H1 (cell line): ENCODE results near the gene POU5F1. TPM values are rescaled to one million over a fixed set of nuclear protein-coding genes. Genes with fewer than 3 reads are reported as not detected.

Source experiments
- CTCF ChIA-PET: fragments of 300-600 bp; sonication (Branson Sonifier 250); formaldehyde crosslinking; loops from one replicate; lab custom pipeline; 2021; ENCODE audit not compliant: partially characterized antibody; lab: Charles Lee
- POLR2A ChIA-PET: fragments of 300-600 bp; sonication (Branson Sonifier 250); formaldehyde crosslinking; loops from one replicate; lab custom pipeline; 2021; ENCODE audit warnings: inconsistent platforms; ENCODE audit not compliant: partially characterized antibody; lab: Charles Lee
- DNase-seq, 2 experiments: peaks; one replicate each; pipeline versions ENCODE4 v3.0.0 to v3.0.0-alpha.2; 2010 to 2022; ENCODE audit warnings: low spot score in 2 of 2, low read depth in 1 of 2, mixed read lengths in 1 of 2
- FAIRE-seq: peaks from 2 replicates; lab custom pipeline; 2011; peaks lifted over from hg19 to GRCh38; lab: Jason Lieb, UNC
- H2AFZ ChIP-seq: 2 replicates; pipeline ENCODE4 v1.8.1; 2012; ENCODE audit warnings: low read length, inconsistent platforms
- H2AK5ac ChIP-seq: 2 replicates; pipeline ENCODE4 v1.6.1; 2013; ENCODE audit warnings: low read depth, low read length
- H2BK120ac ChIP-seq: replicated peaks from 2 replicates; pipeline ENCODE3; 2013; ENCODE audit warnings: low read depth, low read length, inconsistent platforms
- H2BK12ac ChIP-seq: 2 replicates; pipeline ENCODE4 v1.6.1; 2013; ENCODE audit warnings: low read depth, low read length
- H2BK15ac ChIP-seq: 2 replicates; pipeline ENCODE4 v1.6.1; 2013; ENCODE audit warnings: low read length
- H2BK20ac ChIP-seq: 2 replicates; pipeline ENCODE4 v1.6.1; 2013; ENCODE audit warnings: low read length
- H2BK5ac ChIP-seq: 2 replicates; pipeline ENCODE4 v1.6.1; 2013; ENCODE audit warnings: low read depth, low read length
- H3K14ac ChIP-seq: 2 replicates; pipeline ENCODE4 v1.6.1; 2013; ENCODE audit warnings: inconsistent platforms; ENCODE audit not compliant: insufficient read length
- H3K18ac ChIP-seq: 2 replicates; pipeline ENCODE4 v1.6.1; 2013; ENCODE audit warnings: low read length; ENCODE audit errors: extremely low read depth
- H3K23ac ChIP-seq: 2 replicates; pipeline ENCODE4 v1.6.1; 2013; ENCODE audit warnings: inconsistent platforms; ENCODE audit not compliant: insufficient read length
- H3K23me2 ChIP-seq: 2 replicates; pipeline ENCODE4 v1.6.1; 2013; ENCODE audit warnings: low read depth, low read length
- H3K27ac ChIP-seq: 2 replicates; pipeline ENCODE4 v1.6.1; 2011; ENCODE audit warnings: low read depth, low read length, inconsistent platforms
- H3K27me3 ChIP-seq, 4 experiments: replicated peaks in 1 of 4; 1 replicate in 1 of 4; 2 replicates in 3 of 4; pipeline versions ENCODE4 v1.6.1 to v1.8.1; 2011 to 2013; ENCODE audit warnings: low read length in 3 of 4, mild to moderate bottlenecking in 3 of 4, inconsistent platforms in 2 of 4, mixed read lengths in 2 of 4, moderate library complexity in 1 of 4; ENCODE audit not compliant: control insufficient read depth in 3 of 4, insufficient read depth in 3 of 4; ENCODE audit errors: extremely low read depth in 1 of 4
- H3K36me3 ChIP-seq, 4 experiments: 2 replicates each; pipeline versions ENCODE4 v1.6.1 to v1.8.1; 2011 to 2013; ENCODE audit warnings: mild to moderate bottlenecking in 4 of 4, low read length in 3 of 4, moderate library complexity in 2 of 4, control low read depth in 1 of 4, inconsistent platforms in 1 of 4; ENCODE audit not compliant: insufficient read depth in 4 of 4, control insufficient read depth in 2 of 4
- H3K4ac ChIP-seq: replicated peaks from 2 replicates; pipeline ENCODE3; 2013; ENCODE audit warnings: low read length, low read depth, mixed read lengths, inconsistent platforms; ENCODE audit not compliant: insufficient read length
- H3K4me1 ChIP-seq, 4 experiments: replicated peaks in 1 of 4; 1 replicate in 1 of 4; 2 replicates in 3 of 4; pipeline versions ENCODE4 v1.6.1 to v1.8.1; 2011 to 2013; ENCODE audit warnings: low read length in 3 of 4, inconsistent platforms in 2 of 4, mixed read lengths in 1 of 4; ENCODE audit not compliant: insufficient read depth in 4 of 4, control insufficient read depth in 3 of 4
- H3K4me2 ChIP-seq, 2 experiments: 2 replicates each; pipeline versions ENCODE4 v1.6.1 to v1.8.1; 2011 to 2013; ENCODE audit warnings: low read depth in 2 of 2, low read length in 2 of 2, control low read depth in 1 of 2, inconsistent platforms in 1 of 2, mild to moderate bottlenecking in 1 of 2; ENCODE audit not compliant: insufficient read depth in 1 of 2
- H3K4me3 ChIP-seq, 4 experiments: fragments of 200-600, 300-600 bp in 1 of 4; sonication (generic), shearing (Covaris generic), sonication (Bioruptor Twin) in 1 of 4; 2 replicates each; pipeline versions ENCODE4 v1.5.1 to v1.8.1; 2011 to 2016; ENCODE audit warnings: low read length in 4 of 4, low read depth in 3 of 4, control low read depth in 2 of 4, inconsistent platforms in 2 of 4, mild to moderate bottlenecking in 2 of 4, mixed read lengths in 1 of 4, moderate library complexity in 1 of 4; ENCODE audit not compliant: insufficient read depth in 2 of 4; ENCODE audit errors: extremely low read depth in 1 of 4
- H3K56ac ChIP-seq: replicated peaks from 2 replicates; pipeline ENCODE3; 2013; ENCODE audit warnings: low read depth, mild to moderate bottlenecking, mixed read lengths, low read length, inconsistent platforms; ENCODE audit not compliant: insufficient read length
- H3K79me1 ChIP-seq: 2 replicates; pipeline ENCODE4 v1.6.1; 2013; ENCODE audit warnings: low read depth, low read length, control low read depth
- H3K79me2 ChIP-seq, 2 experiments: 2 replicates each; pipeline versions ENCODE4 v1.6.1 to v1.8.1; 2012 to 2013; ENCODE audit warnings: low read length in 2 of 2, mild to moderate bottlenecking in 2 of 2, inconsistent platforms in 1 of 2; ENCODE audit not compliant: insufficient read depth in 2 of 2, control insufficient read depth in 1 of 2
- H3K9ac ChIP-seq, 4 experiments: replicated peaks in 1 of 4; 1 replicate in 1 of 4; 2 replicates in 3 of 4; pipeline versions ENCODE4 v1.6.1 to v1.8.1; 2011 to 2013; ENCODE audit warnings: low read depth in 3 of 4, low read length in 3 of 4, control low read depth in 2 of 4, mild to moderate bottlenecking in 2 of 4, moderate library complexity in 2 of 4, inconsistent platforms in 1 of 4; ENCODE audit errors: extremely low read depth in 1 of 4
- H3K9me3 ChIP-seq, 2 experiments: 2 replicates each; pipeline versions ENCODE4 v1.6.1 to v1.8.1; 2012 to 2013; ENCODE audit warnings: mild to moderate bottlenecking in 2 of 2, moderate library complexity in 2 of 2, control low read depth in 1 of 2, inconsistent platforms in 1 of 2, low read depth in 1 of 2, low read length in 1 of 2, mixed read lengths in 1 of 2; ENCODE audit not compliant: insufficient read depth in 2 of 2
- H4K20me1 ChIP-seq, 2 experiments: replicated peaks in 1 of 2; 2 replicates each; pipeline versions ENCODE3 to v1.8.1; 2011 to 2013; ENCODE audit warnings: inconsistent platforms in 2 of 2, low read length in 2 of 2, mild to moderate bottlenecking in 1 of 2; ENCODE audit not compliant: insufficient read depth in 2 of 2, control insufficient read depth in 1 of 2
- H4K5ac ChIP-seq: 2 replicates; pipeline ENCODE4 v1.6.1; 2013; ENCODE audit warnings: low read length, low read depth, mixed read lengths, inconsistent platforms; ENCODE audit not compliant: insufficient read length
- H4K8ac ChIP-seq: 2 replicates; pipeline ENCODE4 v1.8.0; 2013; ENCODE audit warnings: mild to moderate bottlenecking, moderate library complexity, low read length, inconsistent platforms; ENCODE audit not compliant: insufficient read depth; ENCODE audit errors: extremely low read depth
- H4K91ac ChIP-seq: replicated peaks from 2 replicates; pipeline ENCODE3; 2013; ENCODE audit warnings: low read length, mixed read lengths, inconsistent platforms; ENCODE audit not compliant: insufficient read length
- CEBPB ChIP-seq: IDR thresholded peaks from 2 replicates; pipeline ENCODE4 v1.6.1; 2012; ENCODE audit warnings: low read depth, low read length
- CTCF ChIP-seq, 3 experiments: IDR thresholded peaks; 1 replicate in 2 of 3; 2 replicates in 1 of 3; pipeline versions ENCODE4 v1.5.1 to v1.6.1; 2011; ENCODE audit warnings: low read length in 3 of 3, mild to moderate bottlenecking in 3 of 3, inconsistent platforms in 2 of 3, low read depth in 1 of 3, moderate library complexity in 1 of 3; ENCODE audit not compliant: insufficient read depth in 1 of 3; ENCODE audit errors: control extremely low read depth in 1 of 3
- EGR1 ChIP-seq: IDR thresholded peaks from 2 replicates; pipeline ENCODE4 v1.6.1; 2011; ENCODE audit warnings: low read depth, low read length, borderline replicate concordance
- NRF1 ChIP-seq: IDR thresholded peaks from 2 replicates; pipeline ENCODE4 v1.6.1; 2011; ENCODE audit warnings: mild to moderate bottlenecking, low read depth, low read length, improper control_type of control experiment
- RXRA ChIP-seq: IDR thresholded peaks from 2 replicates; pipeline ENCODE4 v1.6.1; 2011; ENCODE audit warnings: low read depth, mild to moderate bottlenecking, low read length, moderate library complexity; ENCODE audit not compliant: insufficient read depth
- SAP30 ChIP-seq: fragments of 300-600 bp; sonication (generic); IDR thresholded peaks from 2 replicates; pipeline ENCODE4 v1.7.1; 2012; ENCODE audit warnings: low read length, moderate library complexity, mild to moderate bottlenecking, inconsistent platforms; ENCODE audit not compliant: insufficient read depth, insufficient replicate concordance
- WGBS, 2 experiments: shearing (Covaris generic) in 1 of 2; methylation state at CpG; one replicate each; pipeline versions ENCODE4 v1.1.6 to v1.1.7; 2013 to 2015; ENCODE audit warnings: low lambda C conversion rate in 2 of 2, mixed read lengths in 2 of 2, inconsistent platforms in 1 of 2, low coverage in 1 of 2, missing lambda C conversion rate in 1 of 2; ENCODE audit not compliant: insufficient replicate concordance in 2 of 2, insufficient coverage in 1 of 2, insufficient read length in 1 of 2; ENCODE audit errors: extremely low coverage in 1 of 2, missing lambda C conversion rate in 1 of 2; 5-methylcytosine and 5-hydroxymethylcytosine counted together
- polyA plus RNA-seq, 7 experiments: library from polyadenylated mRNA; depleted of rRNA in 3 of 7; stranded (reverse) in 5 of 7; unstranded in 2 of 7; fragments of >200 nt in 5 of 7; fragments of 200-250 nt in 2 of 7; gene quantifications; 1 replicate in 5 of 7; 2 replicates in 1 of 7; 4 replicates in 1 of 7; pipeline versions ENCODE4 v1.2.1 to v1.2.3, GENCODE V29; 2011 to 2013; ENCODE audit warnings: missing spikeins in 2 of 7, mixed read lengths in 2 of 7
- total RNA-seq: library from RNA; stranded (reverse); fragmentation: NEBNext Ultra II Directional; extraction: Animal tissue kit (Norgen Biotek cat#: 25700); gene quantifications from 2 replicates; pipeline ENCODE4 v1.2.1, GENCODE V29; 2021

The POU5F1 gene
- total and polyA plus RNA-seq, 2 of the 8 experiments (the other 6 are each of a cell fraction or from before 2014, with no cell fraction given): 2,437 to 2,526 TPM

- no peaks in the 10 kb centered on the region for H3K23me2 ChIP-seq
- H4K20me1 ChIP-seq: no peaks in the 10 kb centered on the region
- peaks cover 4% of the 10 kb centered on the region for H3K79me1 ChIP-seq
- no peak overlapping the region for H2BK120ac ChIP-seq
- peak overlapping the region; percentile 67; the same call in 1 of the 2 replicates for H2BK20ac ChIP-seq
- H4K8ac ChIP-seq: no peak overlapping the region
- peaks cover 0 to 23% of the 10 kb centered on the region in 2 experiments; a peak in 2 of 4 replicates for H3K79me2 ChIP-seq
- 85% methylated on average over 4 of the region's 4 CpGs; no CpG with 5 or more reads in 1 of the 2 experiments for WGBS, 2 experiments
- H3K23ac ChIP-seq: no peak overlapping the region
- no peak overlapping the region for H3K4ac ChIP-seq
- CTCF ChIA-PET: interaction anchor here (1.6 kb wide), 1 partner anchor 9 kb away, joined by 3 read pairs; no protein-coding TSS in a partner anchor
- POLR2A ChIA-PET: interaction anchor here (0.6 to 68.5 kb wide), 3 partner anchors 10 to 32 kb away, joined by 3 to 2251 read pairs (median 2251); partner anchors contain the start of genes CCHCR1, CDSN, POU5F1 and PSORS1C1
- H3K4me3 ChIP-seq: no peak overlapping the region
- no peak overlapping the region for H3K14ac ChIP-seq
- no peak overlapping the region for H3K9ac ChIP-seq
- H4K5ac ChIP-seq: no peak overlapping the region
- H3K4me1 ChIP-seq: peaks cover 3 to 19% (median 12%) of the 10 kb centered on the region in 4 experiments
- 0 out of 2 replicates have a peak overlapping the region, but pooled peaks have one; percentile 89 for H2AK5ac ChIP-seq
- no peak overlapping the region for H3K27ac ChIP-seq
- no peaks in the 10 kb centered on the region for H3K36me3 ChIP-seq
- H2BK12ac ChIP-seq: peak overlapping the region; percentile 82; the same call in 1 of the 2 replicates
- 0 out of 2 replicates have a peak overlapping the region, but pooled peaks have one; percentile 8 for H2BK15ac ChIP-seq
- no peak overlapping the region for H3K4me2 ChIP-seq
- H3K18ac ChIP-seq: no peak overlapping the region
- no peak for DNase-seq
- H2BK5ac ChIP-seq: peak overlapping the region; percentile 15; the same call in 1 of the 2 replicates
- H3K9me3 ChIP-seq: no peaks in the 10 kb centered on the region; a peak in 1 of 4 replicates
- FAIRE-seq: no peak
- no peak overlapping the region for H4K91ac ChIP-seq
- H3K27me3 ChIP-seq: no peaks in the 10 kb centered on the region
- no peak overlapping the region for H3K56ac ChIP-seq
- no peak for TF ChIP-seq EGR1
- TF ChIP-seq SAP30: no peak
- TF ChIP-seq CEBPB: no peak
- no peak for TF ChIP-seq CTCF (IDR thresholded peaks at IDR 0.05; ENCODE audit: control extremely low read depth in 1 of 3, insufficient read depth in 1 of 3, low read depth in 1 of 3, low read length in 3 of 3)
- TF ChIP-seq NRF1: no peak
- no peak for TF ChIP-seq RXRA
- H2AFZ ChIP-seq: no peak overlapping the region
These were observed 8.5 kb upstream of the POU5F1 start for GRCh38 chr6:31179042-31179386.
